Myocyte (in vitro differentiated cells): Measurements from ENCODE around the gene COL4A4. TPM values are rescaled to one million over a fixed set of nuclear protein-coding genes. Genes with fewer than 3 reads are reported as not detected.
A peak's percentile ranks its signal among the peaks of the same experiment; 100 is the strongest.
"Not testable (repeated sequence)": the region's sequence is repeated elsewhere in the genome, so short reads cannot be mapped to it uniquely, and the experiment has no call there.

Experiments
- DNase-seq: peaks from one replicate; pipeline ENCODE4 v3.0.0-alpha.2; 2012; ENCODE audit warnings: low read depth
- polyA plus RNA-seq: library from polyadenylated mRNA; unstranded; fragments of >200 nt; gene quantifications from one replicate; pipeline ENCODE4 v1.2.1, GENCODE V29; 2012; ENCODE audit warnings: missing spikeins
- total RNA-seq: library from RNA; depleted of rRNA; stranded (reverse); fragments of >200 nt; gene quantifications from 2 replicates; pipeline ENCODE4 v1.2.3, GENCODE V29; 2014

Gene COL4A4
- 0.36 and 0.64 TPM in 2 replicates for total RNA-seq
- 2.1 TPM for polyA plus RNA-seq

DNA sequence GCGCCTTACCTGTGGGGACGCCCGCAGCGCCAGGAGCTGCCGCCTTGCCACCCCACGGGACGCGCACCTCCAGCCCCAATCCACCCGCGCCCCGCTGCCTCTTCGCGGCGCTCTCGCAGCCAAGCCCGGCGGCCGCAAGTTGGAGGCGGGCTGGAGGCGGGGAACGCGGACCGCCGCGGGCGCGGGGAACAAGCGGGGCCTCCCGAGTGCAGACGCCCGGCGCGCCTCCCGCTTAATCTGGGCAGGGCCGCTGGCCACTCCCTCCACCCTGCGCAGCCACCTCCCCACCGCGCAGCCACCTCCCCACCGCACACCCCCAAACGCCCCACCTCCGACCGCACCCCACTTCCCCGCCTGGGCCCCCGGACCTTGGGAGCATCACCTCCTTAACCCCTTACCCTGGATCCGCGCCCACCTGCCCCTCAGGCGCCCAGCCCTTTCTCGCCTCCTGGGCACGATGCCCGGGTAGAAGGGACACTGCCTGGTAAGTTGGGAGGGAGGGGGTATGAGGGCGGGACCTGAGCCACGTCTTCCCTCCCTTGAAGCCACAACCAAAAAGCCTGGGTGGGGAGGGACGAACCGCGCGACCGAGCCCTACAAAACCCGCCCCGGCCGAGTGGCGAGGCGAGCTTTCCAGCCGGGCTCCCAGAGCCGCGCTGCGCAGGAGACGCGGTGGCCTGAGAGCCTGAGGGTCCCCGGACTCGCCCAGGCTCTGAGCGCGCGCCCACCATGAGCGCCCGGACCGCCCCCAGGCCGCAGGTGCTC, at the start of gene COL4A4, which contains the start of gene COL4A3:
Gene COL4A4, minus strand, starts transcription at position 208 of the 765 bp plus-strand sequence. CDS start 16,722 bp downstream, outside the sequence.
Gene COL4A3, plus strand, starts transcription at position 627 of the 765 bp plus-strand sequence. Its CDS starts 103 bp downstream, at position 730.
- no peak for DNase-seq

DNA sequence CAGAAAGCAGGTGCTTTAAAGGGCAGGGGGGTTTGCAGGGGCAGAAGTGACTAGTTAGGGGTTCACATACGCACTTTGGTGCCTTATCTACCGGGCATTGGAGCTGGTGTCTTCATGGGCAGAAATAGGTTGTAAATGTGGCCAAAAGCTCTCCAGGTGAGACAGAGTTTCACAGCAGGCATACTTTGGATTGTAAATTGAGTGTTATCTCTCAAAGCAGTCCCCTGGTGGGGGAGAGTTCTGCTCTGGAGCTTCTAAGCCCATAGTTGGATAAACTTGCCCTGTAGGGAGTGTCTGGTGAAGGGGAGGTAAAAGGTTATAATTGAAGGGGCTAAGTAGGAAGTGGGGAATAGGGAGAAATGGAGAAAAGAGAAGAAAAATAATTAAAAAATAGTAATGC, 43.6 kb upstream of the COL4A4 start:
- DNase-seq = no peak

GRCh38 chr2:227206406-227206805, 42.4 kb upstream of the COL4A4 start:
- DNase-seq = no peak

DNA sequence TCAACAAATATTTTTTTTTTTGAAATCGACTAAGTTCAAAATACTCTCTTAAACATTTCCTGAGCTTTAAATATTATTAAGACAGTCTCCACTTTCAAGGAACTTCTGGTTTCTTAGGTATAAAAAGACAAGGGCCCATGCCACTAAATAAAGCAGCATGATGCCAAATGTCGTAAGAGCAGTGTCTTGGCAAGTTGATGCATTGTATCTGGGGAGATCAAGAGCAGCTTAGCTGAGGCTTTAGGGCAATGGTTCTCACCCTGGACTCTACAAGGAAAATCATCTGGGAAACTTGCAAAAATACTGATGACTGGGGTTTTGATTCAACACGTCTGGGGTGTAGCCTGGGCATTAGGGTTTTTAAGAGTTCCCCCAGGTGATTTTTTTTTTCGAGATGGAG, 41.7 kb upstream of the COL4A4 start:
- DNase-seq = no peak

DNA sequence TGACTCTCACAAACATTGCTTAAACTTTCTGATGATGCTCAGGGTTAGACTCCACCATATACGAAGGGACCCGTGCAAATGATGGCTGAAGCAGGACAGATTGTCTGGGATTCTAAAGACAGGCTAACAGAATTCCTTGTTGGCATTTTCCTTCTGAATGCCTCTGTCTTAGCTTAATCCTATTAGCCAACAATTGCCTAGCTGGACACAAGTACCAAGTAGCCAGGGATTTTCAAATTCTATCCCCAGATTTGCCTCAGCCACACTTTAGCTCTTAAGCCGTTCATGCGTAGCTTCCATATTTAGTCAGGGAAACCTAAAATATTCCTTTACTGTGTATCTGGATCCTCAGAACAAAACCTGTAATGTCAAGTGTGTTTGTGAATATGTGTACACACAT, 40.4 kb upstream of the COL4A4 start:
- no peak for DNase-seq

GRCh38 chr2:227201771-227202170, 37.8 kb upstream of the COL4A4 start:
- no peak for DNase-seq

GRCh38 chr2:227198866-227199265, 34.9 kb upstream of the COL4A4 start:
- DNase-seq = no peak

GRCh38 chr2:227194219-227194618, 30.2 kb upstream of the COL4A4 start:
- DNase-seq = no peak

DNA sequence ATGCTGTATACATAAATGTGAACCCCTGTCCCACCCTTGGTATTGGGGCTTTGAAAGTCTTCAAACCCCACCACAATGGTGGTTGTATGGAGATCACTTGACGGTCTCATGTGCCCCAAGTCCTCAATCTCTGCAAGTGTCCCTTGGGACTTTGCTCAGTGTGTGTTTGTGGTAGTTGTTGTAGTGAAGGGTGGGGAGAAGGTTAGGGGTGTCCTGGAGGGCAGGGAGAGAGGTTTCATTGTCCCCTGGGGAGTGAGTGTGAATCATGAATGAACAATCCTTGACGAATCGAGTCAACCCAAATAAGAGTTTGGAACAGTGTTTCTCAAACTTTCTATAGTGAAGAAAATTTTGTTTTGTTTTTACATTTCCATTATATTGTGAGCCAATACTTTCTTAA, 28.5 kb upstream of the COL4A4 start:
- no peak for DNase-seq

DNA sequence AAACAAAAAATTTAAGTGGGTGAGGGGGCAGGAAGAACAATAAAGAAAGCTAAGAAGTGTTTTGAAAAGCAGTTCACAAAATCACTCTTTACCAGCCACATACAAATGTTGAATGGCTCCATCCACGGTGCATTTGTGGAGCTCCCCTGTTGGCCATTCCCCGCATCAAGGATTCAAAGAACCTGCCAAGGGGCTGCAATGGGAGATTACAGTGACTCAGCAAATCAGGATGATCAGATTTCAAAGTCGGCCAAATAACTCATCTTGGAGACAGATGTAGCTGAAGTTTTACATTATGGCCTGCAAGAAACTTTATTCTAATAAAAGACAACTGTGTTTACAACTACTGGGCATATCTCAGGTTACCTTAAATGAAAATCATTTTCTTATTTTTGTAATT, 27.4 kb upstream of the COL4A4 start:
- DNase-seq = peak; percentile 75

- peak; percentile 84 for DNase-seq
Measured at GRCh38 chr2:227188292-227188691, 24.3 kb upstream of the COL4A4 start.

GRCh38 chr2:227186751-227187150, 22.7 kb upstream of the COL4A4 start:
- DNase-seq = no peak

DNA sequence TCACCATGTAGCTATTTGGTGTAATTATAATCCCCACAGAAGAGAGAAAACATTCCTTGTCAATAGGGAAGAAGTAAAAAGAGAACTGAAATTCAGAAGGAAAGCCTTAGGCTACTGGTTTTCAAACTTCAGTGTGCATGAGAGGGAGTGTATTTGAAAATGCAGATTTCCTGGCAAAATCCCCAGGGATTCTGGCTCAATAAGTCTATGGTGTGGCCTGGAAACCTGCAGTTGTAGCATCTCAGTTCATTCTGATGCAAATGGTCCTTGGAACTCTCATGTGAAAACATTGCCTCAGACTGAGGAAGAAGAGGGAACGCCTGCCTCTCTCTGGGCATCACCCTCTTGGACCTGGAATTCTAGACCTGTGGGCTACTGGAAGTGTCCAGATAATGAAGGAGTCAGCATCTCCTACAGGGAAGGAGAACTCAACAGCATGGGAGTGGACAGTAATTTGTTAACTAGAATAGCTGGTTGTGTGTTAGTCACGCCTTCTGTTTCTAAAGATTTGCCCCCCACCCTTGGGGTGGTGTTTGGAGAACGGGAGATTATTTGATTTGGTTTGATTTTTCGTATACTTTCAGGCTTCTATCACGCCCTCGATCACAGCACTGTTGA, 21.7 kb upstream of the COL4A4 start:
- DNase-seq = no peak

DNA sequence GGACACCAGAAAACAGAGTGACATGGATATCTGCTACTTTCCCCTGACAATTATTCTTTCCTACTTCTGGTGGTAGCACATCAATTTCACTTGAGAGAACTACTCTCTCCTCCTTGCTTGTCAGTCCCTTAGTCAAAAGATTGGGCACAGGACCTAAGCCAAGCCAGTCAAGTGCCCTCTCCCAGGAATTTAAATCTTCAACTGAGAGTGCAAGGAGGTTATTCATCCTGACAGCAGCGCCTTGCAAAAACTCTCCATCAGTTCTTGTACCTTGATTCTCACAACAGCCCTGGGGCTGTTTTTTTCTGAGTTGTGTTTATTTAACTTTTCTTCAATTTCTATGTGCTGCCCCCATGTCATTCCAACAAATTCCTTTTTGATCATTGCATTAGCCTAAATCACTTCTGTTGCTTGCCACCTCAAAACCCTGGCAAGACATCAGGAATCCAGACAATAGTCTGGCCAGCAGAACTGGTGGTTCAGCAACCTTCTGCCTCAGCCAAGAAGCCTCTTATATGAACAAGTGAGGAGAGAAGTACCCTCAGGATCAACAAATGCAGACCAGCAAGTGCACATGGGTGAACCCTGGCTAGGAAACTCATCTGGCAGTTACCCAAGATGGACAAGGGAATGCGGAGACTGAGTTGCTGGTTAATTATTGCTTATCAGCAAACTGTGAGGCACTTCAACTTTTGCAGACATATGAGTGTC, 19.8 kb upstream of the COL4A4 start:
- DNase-seq = no peak

DNA sequence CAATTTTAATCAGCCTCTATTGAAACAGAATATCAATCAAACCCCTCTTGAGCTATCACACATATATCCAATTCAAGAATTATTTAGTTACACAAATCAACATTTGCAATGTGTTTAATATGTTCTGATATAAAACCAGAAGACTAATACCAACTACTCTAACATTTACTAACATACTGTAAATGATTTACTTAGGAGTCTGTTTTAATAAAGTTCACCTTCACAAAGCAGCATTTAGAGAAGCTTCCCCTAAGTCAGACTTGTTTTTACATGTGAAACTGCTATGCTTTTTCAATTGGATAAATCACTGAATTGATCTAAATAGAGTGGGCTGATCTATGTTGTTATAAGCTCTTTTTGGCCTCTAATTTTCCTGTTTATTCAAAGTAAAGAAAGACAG, 18.8 kb upstream of the COL4A4 start:
- DNase-seq = no peak

DNA sequence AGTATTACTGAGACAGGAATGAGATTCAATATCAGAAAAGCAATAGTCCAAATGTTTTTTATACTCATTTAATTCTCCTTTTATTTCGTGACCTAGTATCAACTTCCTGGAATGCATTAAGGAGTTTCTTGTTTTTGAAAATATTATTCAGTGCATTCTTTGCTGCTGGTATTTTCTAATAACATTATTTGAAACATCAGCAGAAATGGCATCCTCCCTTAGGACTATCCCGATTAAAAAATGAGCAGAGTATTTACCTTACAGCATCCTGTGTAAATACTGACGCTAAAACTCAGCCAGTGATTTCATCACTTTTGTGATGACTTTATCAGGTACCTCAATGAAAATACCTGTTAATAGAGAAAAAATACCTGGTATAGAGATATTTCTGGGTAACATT, 16.8 kb upstream of the COL4A4 start:
- DNase-seq = no peak

DNA sequence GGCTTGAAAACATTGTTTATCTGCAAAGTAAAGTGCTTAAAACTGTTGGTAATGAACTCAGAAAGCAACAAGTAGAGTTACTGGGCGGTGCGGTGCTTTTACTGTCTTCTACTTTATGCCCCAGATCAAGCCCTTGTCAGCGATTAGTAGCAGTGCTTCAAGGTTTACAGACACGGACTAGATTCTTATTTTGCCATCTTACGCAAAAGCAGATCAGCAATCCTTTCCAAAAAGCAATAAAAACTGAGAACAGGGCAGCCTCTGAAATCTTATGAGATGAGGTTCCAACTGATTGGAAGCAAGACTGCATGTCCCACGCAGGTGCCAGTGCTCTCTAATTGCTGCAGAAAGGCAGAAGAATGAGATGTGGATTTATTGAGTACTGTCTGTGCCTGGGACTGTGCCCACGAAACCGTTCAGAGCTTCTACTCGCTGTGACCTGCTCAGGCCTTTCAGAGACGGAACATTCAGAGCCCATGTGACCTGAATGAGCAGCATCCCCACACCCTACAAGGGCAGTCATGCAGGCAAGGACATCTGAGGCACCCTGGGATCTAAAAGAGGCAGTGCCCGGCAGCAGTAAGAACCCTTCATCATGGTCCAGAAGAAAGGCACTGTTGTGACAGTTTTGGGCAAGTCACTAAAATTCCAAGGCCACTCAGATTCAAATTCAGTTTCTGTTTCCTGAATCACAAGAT, 16.1 kb upstream of the COL4A4 start:
- no peak for DNase-seq

DNA sequence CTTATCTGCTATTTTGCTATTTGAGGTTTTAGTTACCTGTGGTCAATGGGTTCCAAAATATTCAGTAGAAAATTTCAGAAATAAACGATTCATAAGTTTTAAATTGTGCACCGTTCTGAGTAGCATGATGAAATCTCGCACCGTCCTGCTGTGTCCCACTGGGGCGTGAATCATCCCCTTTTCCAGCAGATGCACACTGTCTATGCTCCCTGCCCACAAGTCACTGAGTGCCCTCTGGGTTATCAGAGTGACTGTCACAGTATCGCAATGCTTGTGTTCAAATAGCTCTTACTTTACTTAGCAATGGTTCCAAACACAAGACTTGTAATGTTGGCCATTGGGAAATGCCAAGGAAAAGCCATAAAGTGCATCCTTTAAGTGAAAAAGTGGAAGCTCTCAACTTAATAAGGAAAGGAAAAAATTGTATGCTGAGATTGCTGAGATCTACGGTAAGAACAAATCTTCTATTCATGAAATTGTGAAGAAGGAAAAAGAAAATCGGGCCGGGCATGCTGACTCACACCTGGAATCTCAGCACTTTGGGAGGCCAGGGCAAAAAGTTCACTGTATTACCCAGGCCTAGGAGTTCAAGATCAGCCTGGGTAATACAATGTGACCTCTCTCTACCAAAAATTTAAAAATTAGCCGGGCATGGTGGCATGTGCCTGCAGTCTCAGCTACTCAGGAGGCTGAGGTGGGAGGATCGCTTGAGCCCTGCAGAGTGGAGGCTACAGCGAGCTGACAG, 13.8 kb upstream of the COL4A4 start:
- DNase-seq = no peak

- not testable (repeated sequence) for DNase-seq
Measured at GRCh38 chr2:227171779-227172178, 7.8 kb upstream of the COL4A4 start.

GRCh38 chr2:227164763-227165291, 822 bp upstream of the COL4A4 start:
- no peak for DNase-seq
